G401 (cell line): Measurements from ENCODE around the gene CAMK2N1. TPM values are rescaled to one million over a fixed set of nuclear protein-coding genes. Genes with fewer than 3 reads are reported as not detected.
A peak's percentile ranks its signal among the peaks of the same experiment; 100 is the strongest.

ENCODE experiments used
- DNase-seq: peaks from one replicate; pipeline ENCODE4 v3.0.0-alpha.2; 2015; ENCODE audit warnings: low spot score
- in situ Hi-C: cut with HindIII; loops from 2 replicates; pipeline ENCODE4 v1.10.0; 2016; ENCODE audit warnings: low sequenced_read_pairs, mixed read lengths
- total RNA-seq: library from RNA; depleted of rRNA; stranded (reverse); fragments of >200 nt; shearing (Covaris generic); gene quantifications from 2 replicates; pipeline ENCODE4 v1.2.3, GENCODE V29; 2014

The CAMK2N1 gene
- total RNA-seq, 1 experiment from 2014 or later, result not detected

DNA sequence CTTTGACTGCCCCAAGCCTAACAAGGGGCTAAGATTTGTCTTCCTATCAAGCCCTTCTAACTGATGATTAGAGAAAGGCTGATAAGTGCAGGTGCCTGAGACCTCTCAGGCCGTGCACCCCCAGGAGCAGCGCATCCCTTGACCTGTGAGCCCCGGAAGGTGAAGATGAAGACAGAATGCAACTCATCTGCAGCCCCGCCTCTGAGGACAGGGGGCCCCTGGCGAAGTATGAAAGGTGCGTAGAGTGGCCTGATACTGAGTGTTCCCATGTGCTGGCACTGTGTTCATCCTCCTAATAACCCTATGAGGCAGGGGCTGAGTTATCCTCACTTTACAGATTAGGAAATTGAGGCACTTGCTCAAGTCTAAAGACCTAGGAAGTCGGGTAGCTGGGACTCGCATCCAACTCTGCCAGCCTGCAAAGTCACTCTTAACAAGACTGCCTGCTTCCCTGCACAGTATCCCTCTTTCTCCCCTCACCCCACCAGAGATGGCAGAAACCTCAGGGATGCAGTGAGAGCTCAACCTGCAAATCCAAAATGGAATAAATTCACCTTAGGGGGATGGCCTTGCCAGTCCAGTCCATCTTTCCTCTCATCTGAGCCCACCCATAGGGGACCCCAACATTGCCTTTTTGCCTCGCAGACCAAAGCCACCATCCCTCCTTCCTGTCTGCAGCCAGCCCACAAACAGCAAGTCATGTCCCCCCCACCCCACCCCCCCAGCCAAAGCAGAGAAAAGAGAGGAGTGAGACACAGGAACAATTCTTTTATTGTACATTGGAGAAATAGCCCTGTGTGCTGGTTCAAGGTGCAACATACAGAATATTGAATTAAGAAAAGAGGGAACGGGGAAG, 4.1 kb downstream of the CAMK2N1 start:
- in situ Hi-C loops, result no loop called here
- no peak for DNase-seq

DNA sequence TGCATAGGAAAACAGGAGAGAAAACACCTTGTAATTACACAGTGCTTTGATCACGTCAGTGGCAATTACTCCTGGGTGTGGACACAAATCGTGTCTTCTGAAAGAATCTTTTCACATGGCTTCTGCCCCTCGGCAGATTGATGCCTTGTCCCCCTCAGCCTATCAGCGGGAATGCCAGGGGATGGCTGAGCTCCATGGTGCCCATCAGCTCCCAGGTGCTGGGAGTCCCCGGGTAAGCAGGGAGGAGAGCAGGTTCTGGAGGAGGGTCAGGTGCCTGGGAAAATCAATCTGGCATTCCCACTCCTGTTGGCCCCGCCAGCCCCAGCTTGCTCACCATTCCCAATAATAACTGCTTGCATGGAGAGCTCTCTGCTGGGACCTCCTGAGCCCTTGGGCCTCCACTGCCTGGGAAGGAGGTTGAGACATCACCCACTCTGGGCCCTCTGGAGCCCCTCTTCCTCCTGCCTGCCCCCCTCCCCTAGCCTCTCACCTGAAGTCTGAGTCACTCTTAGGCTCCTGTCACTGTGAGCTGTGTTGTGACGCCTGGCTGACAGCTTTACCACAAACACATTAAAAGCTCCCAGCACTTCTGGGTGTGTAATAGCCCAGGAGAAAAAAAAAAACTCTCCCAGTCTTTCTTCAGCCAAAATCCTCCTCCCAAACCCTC, 4.9 kb downstream of the CAMK2N1 start:
- DNase-seq, result no peak
- in situ Hi-C loops, result no loop called here

DNA sequence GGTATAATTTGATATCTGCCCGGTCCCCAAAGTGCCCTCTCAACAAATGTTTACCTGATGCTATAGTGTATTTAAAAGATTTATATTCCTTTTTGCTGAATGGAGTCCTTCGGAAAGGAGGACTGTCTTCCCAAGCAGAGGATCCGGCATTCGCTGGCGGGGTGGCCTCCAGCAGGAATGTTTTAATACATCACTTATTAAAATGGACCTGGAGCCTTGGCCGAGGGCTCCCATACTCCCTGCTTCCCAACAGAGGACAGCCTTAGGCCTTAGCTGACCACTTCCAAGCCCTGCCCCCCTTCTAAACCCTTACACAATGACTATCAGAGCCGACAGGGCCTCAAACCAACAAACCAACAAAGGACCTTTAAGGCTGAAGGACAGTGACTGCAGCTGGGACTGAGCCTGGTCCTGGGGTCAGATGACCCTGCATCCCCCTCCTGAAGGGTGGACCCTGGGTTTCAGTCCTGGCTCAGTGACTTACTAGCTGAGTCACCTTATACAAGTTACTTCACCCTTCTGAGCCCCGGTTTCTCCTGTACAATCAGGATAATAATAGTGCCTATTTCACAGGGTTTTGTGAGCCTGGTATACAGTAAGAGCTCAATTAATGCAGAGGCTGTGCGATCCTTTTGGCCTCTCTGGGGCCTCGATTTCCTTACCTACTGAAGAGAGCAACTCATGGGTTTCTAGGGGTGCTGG, 5.6 kb downstream of the CAMK2N1 start:
- DNase-seq, result no peak
- in situ Hi-C loops, result no loop called here

DNA sequence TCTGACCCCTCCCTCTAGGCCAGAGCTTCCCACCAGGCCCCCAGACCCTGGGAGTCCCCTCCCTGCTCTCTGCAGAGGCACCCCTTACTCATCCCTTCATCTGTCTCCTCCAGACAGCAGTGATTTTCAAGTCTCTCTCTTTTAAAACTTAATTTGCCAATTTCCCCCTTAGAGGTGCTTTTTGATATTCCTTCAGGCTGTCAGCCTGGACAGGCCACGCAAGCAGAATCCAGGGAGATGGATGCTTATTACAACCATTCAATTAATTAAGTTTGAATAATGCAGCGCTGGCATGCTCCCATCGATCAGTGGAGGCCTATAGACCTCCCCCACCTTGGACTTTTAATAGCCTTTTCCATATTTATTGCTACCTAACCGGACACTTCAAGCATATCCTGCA, 6.2 kb downstream of the CAMK2N1 start:
- in situ Hi-C loops, result no loop called here
- no peak for DNase-seq

DNA sequence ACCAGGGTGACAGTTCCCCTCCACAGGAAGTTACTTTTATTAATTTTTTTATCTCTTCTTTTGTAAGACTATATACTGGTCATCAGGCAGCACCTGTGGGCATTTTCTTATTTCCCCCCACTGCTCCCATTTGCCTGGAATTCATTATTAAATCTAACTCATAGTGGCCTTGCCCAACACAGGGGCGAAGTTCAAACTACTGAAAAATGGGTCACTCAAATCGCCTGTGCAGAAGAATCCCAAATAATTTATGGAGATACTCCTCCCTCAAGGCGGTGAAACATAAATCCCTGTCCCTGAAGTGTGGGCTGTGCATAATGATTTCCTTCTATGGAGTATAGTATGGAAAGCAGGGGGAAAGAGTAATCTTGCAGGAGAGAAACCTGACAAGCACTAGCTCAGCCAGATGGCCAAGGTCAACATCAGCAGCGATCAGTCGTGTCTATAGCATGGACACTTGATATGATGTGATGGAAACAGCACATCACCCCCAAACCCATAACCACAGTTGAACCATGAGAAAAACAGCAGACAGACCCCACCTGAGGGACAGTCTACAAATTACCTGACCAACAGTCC, 7.9 kb downstream of the CAMK2N1 start:
- no peak for DNase-seq
- in situ Hi-C loops, result no loop called here

DNA sequence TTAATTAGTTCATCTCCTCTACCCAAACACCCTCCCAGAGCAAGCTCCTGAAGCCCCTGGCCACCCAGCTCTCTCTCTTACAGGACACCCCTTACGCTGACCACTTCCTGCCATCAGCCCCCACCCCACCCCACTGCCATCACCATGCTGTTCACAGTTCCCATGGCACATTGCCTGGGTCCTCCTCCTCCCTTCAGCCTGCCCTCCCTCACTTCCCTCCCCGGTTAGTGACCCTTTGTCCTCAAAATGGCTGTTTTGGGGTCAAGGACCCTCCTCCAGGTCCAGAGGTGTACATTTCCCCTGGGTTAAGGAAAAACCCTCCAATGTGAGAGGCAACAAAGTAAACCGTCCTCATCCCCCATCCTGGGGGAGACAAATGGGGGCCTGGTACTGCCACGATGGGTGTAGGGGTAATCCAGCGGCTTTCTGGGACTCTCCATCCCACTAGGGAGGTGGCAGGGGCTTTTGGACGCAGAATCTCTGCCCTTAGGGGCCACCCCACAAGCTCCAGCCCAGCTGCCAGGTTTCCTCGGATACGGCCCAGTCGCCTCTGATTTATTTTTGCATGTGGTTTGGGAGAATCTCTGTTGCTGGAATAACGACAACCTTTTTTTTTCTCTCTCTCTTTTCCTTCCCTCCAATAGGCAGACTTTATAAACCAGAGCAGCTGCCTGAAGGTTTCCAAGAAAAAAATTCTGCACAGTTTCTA, 8.5 kb downstream of the CAMK2N1 start:
- DNase-seq, result peak; percentile 13
- in situ Hi-C loops, result no loop called here

DNA sequence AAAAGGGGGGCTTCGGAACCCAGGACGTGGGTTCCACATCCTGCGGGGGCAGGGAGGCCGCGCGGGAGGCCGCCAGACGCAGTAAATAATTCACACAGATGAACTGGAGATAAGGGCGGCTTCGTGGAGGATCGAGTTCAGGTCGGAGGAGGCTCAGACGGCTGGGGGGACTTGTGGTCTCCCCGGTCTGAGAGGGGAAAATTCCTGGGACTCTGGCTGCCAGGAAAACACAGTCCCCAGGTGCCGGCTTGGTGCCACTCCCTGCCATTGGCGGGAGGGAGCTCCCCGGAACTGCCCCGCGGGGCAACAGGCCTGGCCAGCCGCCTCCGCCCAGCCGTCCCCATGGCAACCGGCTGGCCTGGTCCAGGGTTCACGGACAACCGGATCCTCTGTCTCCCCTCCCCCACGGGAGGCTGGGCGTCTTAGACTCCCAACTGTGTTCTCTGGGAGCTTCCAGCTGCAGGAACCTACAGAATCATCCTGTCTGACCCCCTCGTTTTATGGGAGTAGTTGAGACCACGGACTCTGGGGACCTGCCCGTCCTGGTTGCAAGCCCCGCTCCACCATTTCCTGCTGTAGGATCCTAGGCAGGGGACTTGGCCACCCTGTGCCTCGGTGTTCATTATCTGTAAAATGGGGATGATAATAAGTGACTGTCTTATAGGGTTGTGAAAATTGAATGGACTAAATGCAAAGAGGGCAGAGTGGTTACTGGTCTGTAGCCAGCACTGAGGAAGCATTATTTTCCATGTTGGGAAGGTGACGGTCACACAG, 9.6 kb downstream of the CAMK2N1 start:
- DNase-seq, result no peak
- in situ Hi-C loops, result no loop called here

DNA sequence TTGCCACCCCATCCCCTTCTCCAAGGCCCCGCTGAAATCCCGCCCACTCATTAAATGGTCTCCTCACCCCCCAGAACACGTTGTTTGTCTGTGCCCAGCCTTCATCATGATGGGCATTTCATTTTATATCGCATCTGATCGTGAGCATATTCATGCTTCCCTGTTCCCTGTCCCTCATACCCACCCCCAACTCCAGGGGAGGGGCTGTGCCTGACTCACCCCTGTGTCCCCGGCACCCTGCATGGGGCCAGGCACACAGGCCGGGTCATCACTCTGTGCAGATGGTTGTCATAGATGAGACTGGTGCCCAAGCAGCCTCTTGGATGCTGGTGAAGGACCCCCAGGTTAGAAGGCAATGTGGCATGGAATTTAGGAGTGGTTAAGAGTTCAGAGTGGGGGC, 11.0 kb downstream of the CAMK2N1 start:
- no peak for DNase-seq
- in situ Hi-C loops, result no loop called here

DNA sequence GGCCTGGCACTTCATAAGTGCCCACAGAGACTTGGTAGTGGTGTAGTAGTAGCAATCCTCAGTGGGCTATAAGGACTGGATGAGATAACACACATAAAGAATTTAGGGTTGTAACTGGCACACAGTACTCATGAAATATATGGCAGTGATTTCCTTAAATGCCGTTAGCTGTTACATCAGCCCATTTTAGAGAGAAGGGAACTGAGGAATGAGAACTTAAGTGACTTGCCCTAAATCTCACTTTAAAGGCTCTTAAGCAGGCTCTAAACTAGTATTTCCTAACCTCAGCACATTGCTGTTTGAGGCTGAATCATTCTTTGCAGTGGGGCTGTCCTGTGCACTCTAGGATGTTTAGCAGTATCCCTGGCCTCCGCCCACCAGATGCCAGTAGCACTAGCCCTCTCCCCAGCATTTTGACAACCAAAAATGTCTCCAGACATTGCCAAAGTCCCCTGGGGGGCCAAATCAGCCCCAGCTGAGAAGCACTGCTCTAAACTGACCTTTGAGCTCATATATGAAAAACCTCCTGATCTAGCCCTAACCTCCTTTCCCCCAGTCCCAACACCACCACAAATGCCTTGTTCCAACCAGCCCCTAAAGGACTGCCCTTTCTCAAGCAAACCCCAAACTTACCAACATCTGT, 11.6 kb downstream of the CAMK2N1 start:
- in situ Hi-C loops, result no loop called here
- DNase-seq, result no peak

DNA sequence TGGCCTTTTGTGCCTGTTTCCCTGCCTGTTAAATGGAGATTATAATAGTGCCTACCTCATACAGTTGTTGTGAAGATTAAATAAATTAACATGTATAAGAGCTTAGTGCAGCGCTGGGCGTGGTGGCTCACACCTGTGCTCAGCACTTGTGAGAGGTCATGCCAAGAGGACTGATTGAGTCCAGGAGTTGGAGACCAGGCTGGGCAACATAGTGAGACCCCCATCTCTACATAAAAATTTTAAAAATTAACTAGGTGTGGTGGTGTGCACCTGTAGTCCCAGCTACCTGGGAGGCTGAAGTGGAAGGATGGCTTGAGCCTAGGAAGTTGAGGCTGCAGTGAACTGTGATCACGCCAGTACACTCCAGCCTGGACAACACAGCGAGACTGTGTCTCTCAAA, 12.1 kb downstream of the CAMK2N1 start:
- in situ Hi-C loops, result no loop called here
- no peak for DNase-seq

DNA sequence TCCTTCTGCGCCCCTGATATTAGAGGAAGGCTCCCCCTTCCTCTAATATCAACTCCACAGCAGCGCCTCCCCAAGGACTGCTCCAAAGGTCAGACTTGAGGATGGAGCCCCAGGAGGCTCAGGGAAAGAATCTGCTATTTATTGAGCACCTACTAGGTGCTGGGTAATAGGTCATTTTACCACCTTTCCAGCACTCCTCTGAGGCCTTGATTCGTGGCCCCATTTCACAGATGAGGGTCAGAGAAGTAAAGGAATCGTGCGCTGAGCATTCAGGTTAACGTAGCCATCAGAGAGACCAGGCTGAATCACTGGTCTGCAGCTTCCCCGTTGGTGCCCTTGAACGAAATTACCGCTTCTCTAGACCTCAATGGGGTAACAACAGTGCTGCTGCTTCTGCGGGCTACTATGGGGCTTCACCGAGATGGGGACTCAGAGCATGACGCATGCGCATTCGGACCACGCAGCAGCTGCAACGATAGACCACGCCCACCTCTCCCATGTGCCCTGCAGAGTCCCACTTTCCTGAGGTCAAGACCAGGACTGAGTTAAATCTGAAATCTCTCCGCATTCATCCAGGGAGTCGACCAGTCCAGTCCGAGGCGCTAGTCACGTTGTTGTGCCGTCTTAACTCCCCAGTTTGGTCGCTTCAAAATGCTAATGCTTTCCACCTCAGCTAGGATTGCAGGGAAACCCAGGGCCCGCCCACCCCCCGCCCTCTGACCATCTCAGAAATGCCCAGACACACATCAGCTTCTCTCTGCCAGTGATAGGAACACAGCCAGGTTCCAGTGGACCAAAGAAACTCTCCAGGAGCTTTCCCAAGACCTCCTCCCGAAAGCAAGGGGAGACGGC, 12.9 kb downstream of the CAMK2N1 start:
- DNase-seq, result no peak
- in situ Hi-C loops, result no loop called here

DNA sequence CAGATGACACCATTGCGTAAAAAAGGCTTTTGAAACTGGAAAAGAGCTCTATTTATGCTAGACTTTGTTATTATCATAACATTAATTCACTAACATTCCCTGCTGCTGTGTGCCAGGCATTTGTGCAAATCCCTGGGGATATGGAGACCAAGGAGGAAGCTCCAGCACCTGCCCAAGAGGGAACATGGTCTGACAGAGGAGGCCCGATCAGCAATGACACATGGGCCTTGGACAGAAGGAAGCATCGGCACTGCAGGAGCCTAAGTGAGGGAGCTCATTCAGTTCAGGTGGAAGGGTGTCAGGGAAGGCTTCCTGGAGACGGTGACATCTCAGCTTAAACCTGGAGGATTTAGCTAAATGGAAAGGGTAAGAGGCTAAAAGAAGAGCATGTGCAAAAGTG, 13.9 kb downstream of the CAMK2N1 start:
- no peak for DNase-seq
- in situ Hi-C loops, result no loop called here

DNA sequence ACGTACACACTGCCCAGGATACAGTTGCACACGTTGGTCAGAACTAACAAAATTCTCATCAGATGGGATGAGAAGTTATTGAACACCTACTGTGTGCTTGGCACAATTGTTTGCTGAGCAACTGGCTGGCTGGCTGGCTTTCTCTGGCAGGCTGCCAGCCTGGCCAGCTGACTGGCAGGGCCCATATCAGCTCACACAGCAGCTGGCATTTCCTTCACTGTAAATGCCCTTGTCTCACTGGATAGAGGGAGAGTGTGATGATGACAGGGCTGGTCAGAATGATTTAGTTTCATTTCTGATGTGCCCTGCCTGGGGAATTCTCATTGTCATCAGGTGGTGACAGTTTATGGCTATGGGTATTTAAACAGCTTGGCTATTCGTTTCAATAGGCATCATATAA, 15.8 kb downstream of the CAMK2N1 start:
- no peak for DNase-seq
- in situ Hi-C loops, result no loop called here

DNA sequence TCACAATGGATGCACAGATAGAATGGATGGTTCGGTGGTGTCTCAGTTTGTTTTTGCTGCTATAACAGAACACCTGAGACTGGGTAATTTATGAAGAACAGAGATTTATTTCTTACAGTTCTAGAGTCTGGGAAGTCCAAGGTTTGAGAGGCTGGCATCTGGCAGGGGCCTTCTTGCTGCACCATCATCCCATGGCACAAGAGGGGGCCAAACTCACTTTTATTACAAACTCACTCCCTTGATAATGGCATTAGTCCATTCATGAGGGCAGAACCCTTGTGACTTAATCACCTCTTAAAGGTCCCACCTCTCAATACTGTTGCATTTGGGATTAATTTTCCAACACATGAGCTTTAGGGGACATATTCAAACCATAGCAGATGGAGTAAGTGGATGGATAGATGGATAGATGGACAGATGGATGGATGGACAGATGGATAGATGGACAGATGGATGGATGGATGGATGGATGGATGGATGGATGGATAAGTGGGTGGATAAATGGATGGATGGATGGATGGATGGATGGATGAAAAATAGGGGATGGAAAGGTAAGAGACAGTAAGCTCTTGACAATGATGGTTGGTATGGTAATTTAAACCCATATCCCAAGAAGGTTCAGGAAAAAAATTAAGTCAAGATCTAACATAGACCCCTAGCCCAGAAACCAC, 16.5 kb downstream of the CAMK2N1 start:
- DNase-seq, result no peak
- in situ Hi-C loops, result no loop called here

DNA sequence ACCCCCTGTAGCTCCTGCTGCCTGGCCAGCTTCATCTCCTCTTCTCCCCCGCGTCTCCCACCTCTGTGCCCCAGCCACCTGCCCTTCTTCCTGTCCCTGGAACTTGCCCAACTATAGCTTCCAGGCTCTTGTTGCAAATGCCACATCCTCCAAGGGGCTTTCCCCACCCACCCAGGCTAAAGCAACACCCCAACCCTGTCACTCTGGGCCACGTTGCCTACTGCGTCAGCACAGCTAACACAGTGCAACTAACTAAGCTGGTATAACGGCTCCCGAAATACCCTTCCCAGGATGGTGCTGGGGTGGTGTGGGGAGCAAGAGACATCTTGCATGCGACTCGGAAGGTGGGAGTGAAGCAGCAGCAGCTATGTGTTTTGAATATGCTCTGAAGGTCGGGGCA, 19.7 kb downstream of the CAMK2N1 start:
- no peak for DNase-seq
- in situ Hi-C loops, result no loop called here

DNA sequence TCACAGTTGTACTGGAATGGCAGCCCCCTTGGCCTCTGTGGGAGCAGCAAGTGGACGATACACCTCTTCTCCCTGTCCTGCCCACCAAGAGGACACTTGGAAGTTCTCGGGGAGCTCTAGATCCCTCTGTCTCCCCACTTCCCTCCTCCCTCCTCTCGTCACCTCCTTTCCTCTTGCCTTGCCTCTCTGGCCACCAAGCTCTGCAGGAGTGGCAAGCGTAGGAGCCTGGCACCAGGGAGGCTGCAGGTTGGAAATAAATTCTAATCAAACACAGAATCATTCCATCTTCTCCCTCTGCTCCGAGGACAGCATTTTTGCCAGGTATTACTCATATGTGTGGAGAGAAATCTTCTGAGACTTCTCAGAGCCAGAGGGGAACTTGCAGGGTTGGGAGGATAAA, 20.8 kb downstream of the CAMK2N1 start:
- no peak for DNase-seq
- in situ Hi-C loops, result no loop called here

DNA sequence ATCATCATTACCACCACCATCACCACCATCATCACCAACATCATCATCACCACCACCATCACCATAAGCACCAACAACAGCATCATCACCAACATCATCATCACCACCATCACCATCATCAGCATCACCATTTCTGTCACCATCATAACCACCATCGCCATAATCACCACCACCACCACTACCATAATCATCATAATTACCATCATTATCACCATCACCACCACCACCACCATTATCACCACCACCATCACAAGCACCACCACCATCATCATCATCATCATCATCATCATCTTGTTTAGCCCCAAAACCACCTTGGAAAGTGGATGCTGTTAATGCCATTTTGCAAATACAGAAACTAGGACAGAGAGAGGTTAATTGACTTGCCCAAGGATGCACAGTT, 22.5 kb downstream of the CAMK2N1 start:
- no peak for DNase-seq
- in situ Hi-C loops, result no loop called here
